ENCODE data around the gene PAPSS2. TPM values are rescaled to one million over a fixed set of nuclear protein-coding genes. Genes with fewer than 3 reads are reported as not detected.

PAPSS2 gene
- total and polyA plus RNA-seq, 12 donors = 55.0 to 775 (median 243) TPM

- Histone ChIP-seq H3K9me3 (replicated peaks in 1 of 3) (no peaks in the 10 kb centered on the region), H3K4me3 (no peak overlapping the region), H3K27ac (no peak overlapping the region), H3K27me3 (no peaks in the 10 kb centered on the region), H3K36me3 (replicated peaks in 1 of 2) (no peaks in the 10 kb centered on the region), H3K4me1 (replicated peaks in 1 of 2) (peaks cover 8 to 21% of the 10 kb centered on the region in 2 donors)
- intact Hi-C loops (cut with DNase I) = loop anchor here in 1 of 2 donors (10.0 kb wide), 1 partner anchor 119 kb away; no protein-coding TSS in a partner anchor
- 20 to 36% (median 30%) methylated on average over 1 of the region's 1 CpG for whole genome bisulfite sequencing, 4 donors
- TF ChIP-seq CTCF (IDR thresholded peaks at IDR 0.05) (no peak), POLR2A (IDR thresholded peaks at IDR 0.05) (no peak)
- DNase-seq = peak in 1 of 7 donors; percentile 38
These were observed 5.5 kb upstream of the PAPSS2 start for GRCh38 chr10:87654212-87654611.

GRCh38 chr10:87656431-87657072 is 3.1 kb upstream of the PAPSS2 start:
- intact Hi-C loops (cut with DNase I) = loop anchor here (5.0 to 10.0 kb wide), 2 partner anchors 81 to 122 kb away; no protein-coding TSS in a partner anchor
- WGBS, 4 donors = 45 to 46% (median 46%) methylated on average over 4 of the region's 4 CpGs
- peak; percentile 57 to 83 (median 78) for TF ChIP-seq CTCF (IDR thresholded peaks at IDR 0.05)
- no peak for TF ChIP-seq POLR2A (IDR thresholded peaks at IDR 0.05)
- DNase-seq = no peak
- Histone ChIP-seq H3K36me3 (replicated peaks in 1 of 2) (no peaks in the 10 kb centered on the region), H3K27me3 (no peaks in the 10 kb centered on the region), H3K9me3 (replicated peaks in 1 of 3) (no peaks in the 10 kb centered on the region), H3K4me3 (no peak overlapping the region), H3K27ac (peak overlapping the region; percentile 1 to 94 (median 88)), H3K4me1 (replicated peaks in 1 of 2) (peaks cover 8 to 23% of the 10 kb centered on the region in 2 donors)

DNA sequence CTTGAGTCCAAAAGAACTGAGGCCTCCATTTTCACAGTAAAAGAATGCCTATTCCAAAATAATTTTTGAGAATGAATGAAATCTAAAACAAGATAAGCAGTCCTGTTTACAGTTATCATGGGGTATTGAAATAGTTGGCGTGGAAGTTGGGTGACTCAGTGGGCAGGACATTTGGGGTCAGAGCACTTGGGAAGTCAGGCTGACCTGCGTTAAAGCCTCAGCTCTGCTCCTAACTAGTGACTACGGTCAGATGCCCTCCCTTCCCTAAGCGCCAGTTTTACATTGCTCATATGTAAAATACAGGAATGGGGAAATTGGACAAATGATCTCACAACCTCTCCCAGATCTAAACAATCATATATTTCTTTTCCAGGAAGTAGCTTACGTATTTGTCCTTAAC is 2.3 kb upstream of the PAPSS2 start:
- Histone ChIP-seq H3K4me1 (replicated peaks in 1 of 2) (peaks cover 10 to 31% of the 10 kb centered on the region in 2 donors), H3K27me3 (no peaks in the 10 kb centered on the region), H3K27ac (peak overlapping the region; percentile 1 to 94 (median 88)), H3K4me3 (no peak overlapping the region), H3K9me3 (replicated peaks in 1 of 3) (no peaks in the 10 kb centered on the region), H3K36me3 (replicated peaks in 1 of 2) (no peaks in the 10 kb centered on the region)
- intact Hi-C loops (cut with DNase I) = loop anchor here (5.0 to 10.0 kb wide), 2 partner anchors 80 to 123 kb away; no protein-coding TSS in a partner anchor
- peak; percentile 45 to 85 (median 77) for DNase-seq
- TF ChIP-seq POLR2A (IDR thresholded peaks at IDR 0.05) = peak in 1 of 2 donors; percentile 36
- TF ChIP-seq CTCF (IDR thresholded peaks at IDR 0.05) = no peak
- WGBS, 4 donors = 24 to 39% (median 37%) methylated on average over 5 of the region's 5 CpGs

- Histone ChIP-seq H3K36me3 (replicated peaks in 1 of 2) (no peaks in the 10 kb centered on the region), H3K4me3 (no peak overlapping the region), H3K4me1 (replicated peaks in 1 of 2) (peaks cover 13 to 38% of the 10 kb centered on the region in 2 donors), H3K27ac (peak overlapping the region; percentile 9 to 94 (median 88)), H3K9me3 (replicated peaks in 1 of 3) (no peaks in the 10 kb centered on the region), H3K27me3 (no peaks in the 10 kb centered on the region)
- DNase-seq = no peak
- TF ChIP-seq POLR2A (IDR thresholded peaks at IDR 0.05) = no peak
- TF ChIP-seq CTCF (IDR thresholded peaks at IDR 0.05) = no peak
- intact Hi-C loops (cut with DNase I) = loop anchor here (5.0 to 10.0 kb wide), 2 partner anchors 79 to 124 kb away; no protein-coding TSS in a partner anchor
- 67 to 72% (median 69%) methylated on average over 5 of the region's 5 CpGs for WGBS, 4 donors
These were observed 1.3 kb upstream of the PAPSS2 start for GRCh38 chr10:87658321-87658795.
